Measurements from ENCODE around the gene PITPNC1.

- TF ChIP-seq, protein P1, sequence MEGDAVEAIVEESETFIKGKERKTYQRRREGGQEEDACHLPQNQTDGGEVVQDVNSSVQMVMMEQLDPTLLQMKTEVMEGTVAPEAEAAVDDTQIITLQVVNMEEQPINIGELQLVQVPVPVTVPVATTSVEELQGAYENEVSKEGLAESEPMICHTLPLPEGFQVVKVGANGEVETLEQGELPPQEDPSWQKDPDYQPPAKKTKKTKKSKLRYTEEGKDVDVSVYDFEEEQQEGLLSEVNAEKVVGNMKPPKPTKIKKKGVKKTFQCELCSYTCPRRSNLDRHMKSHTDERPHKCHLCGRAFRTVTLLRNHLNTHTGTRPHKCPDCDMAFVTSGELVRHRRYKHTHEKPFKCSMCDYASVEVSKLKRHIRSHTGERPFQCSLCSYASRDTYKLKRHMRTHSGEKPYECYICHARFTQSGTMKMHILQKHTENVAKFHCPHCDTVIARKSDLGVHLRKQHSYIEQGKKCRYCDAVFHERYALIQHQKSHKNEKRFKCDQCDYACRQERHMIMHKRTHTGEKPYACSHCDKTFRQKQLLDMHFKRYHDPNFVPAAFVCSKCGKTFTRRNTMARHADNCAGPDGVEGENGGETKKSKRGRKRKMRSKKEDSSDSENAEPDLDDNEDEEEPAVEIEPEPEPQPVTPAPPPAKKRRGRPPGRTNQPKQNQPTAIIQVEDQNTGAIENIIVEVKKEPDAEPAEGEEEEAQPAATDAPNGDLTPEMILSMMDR (IDR thresholded peaks at IDR 0.05; ENCODE audit: insufficient read depth, low read depth, low read length): no peak
- TF ChIP-seq EZH2 (IDR thresholded peaks at IDR 0.05; ENCODE audit: insufficient read depth, low read length): no peak
Observed at GRCh38 chr17:67666710-67667109, 289.6 kb downstream of the PITPNC1 start.
